ENCODE measurements around the gene GPR83.
"Not testable (repeated sequence)": the region's sequence is repeated elsewhere in the genome, so short reads cannot be mapped to it uniquely, and the experiment has no call there.

GPR83 gene

DNA sequence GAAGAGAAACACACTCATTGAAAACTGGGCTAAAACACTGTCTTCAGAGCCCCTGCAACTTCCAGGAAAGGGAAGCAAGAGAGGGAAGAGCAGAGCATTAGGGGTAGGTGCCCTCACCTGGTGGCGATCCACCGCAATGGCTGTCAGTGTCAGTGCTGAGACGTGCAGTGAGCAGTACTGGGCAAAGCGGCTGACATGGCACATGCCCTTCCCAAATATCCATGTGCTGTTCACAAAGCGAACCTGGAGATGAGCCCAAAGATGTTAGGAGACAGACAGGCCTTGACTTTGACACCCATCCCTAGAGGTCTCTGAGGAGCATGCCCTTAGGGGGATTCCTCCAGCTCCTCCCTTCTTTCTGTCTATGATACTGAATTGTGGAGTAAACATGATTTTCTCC lies 4.9 kb downstream of the GPR83 start:
- no peaks in the 10 kb centered on the region for H3K36me3 ChIP-seq
- TF ChIP-seq CTCF (IDR thresholded peaks at IDR 0.05; ENCODE audit: low read depth, low read length): no peak
- DNase-seq: no peak
- no peak overlapping the region for H3K4me3 ChIP-seq (ENCODE audit: low read depth, low read length)
- H3K4me1 ChIP-seq: no peaks in the 10 kb centered on the region
- H3K27me3 ChIP-seq: peaks cover 30% of the 10 kb centered on the region
- no peaks in the 10 kb centered on the region; the same call in 1 of the 2 replicates for H3K9me3 ChIP-seq

DNA sequence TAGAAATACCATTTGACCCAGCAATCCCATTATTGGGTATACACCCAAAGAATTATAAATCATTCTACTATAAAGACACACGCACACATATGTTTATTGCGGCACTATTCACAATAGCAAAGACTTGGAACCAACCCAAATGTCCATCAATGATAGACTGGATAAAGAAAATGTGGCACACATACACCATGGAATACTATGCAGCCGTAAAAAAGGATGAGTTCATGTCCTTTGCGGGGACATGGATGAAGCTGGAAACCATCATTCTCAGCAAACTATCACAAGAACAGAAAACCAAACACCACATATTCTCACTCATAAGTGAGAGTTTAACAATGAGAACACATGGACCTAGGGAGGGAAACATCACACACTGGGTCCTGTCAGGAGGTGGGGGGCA lies 9.3 kb downstream of the GPR83 start:
- H3K4me1 ChIP-seq; H3K36me3 ChIP-seq; H3K9me3 ChIP-seq; H3K4me3 ChIP-seq (ENCODE audit: low read depth, low read length); H3K27me3 ChIP-seq; DNase-seq: not testable (repeated sequence)

DNA sequence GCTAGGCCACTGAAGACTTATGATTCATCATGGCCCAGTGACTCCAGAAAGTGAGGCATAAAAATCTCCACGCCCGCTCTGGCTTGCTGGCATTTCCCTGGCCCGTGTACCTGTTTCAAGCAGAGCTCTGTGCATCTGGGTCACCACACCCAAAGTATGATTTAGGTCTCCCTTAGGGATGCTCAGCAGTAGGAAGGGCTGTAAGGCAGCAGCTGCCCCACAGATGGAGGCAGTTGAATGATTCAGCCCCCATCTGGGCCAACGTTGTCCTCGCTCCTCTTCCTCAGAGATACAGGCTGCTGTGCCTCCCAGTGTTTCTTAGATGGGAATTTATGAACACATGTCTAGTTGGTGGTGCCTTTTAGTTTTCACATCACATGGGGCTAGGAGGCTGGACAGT lies 21.6 kb downstream of the GPR83 start:
- H3K9me3 ChIP-seq: no peaks in the 10 kb centered on the region
- no peaks in the 10 kb centered on the region for H3K36me3 ChIP-seq
- no peak for TF ChIP-seq CTCF (IDR thresholded peaks at IDR 0.05; ENCODE audit: low read depth, low read length)
- peaks cover 3% of the 10 kb centered on the region; the same call in 1 of the 2 replicates for H3K27me3 ChIP-seq
- H3K4me3 ChIP-seq (ENCODE audit: low read depth, low read length): no peak overlapping the region
- DNase-seq: no peak
- H3K4me1 ChIP-seq: no peaks in the 10 kb centered on the region

- H3K36me3 ChIP-seq: no peaks in the 10 kb centered on the region
- H3K4me1 ChIP-seq: no peaks in the 10 kb centered on the region
- H3K4me3 ChIP-seq (ENCODE audit: low read depth, low read length): no peak overlapping the region
- DNase-seq: no peak
- TF ChIP-seq CTCF (IDR thresholded peaks at IDR 0.05; ENCODE audit: low read depth, low read length): no peak
- H3K27me3 ChIP-seq: 0 out of 2 replicates have a peak, but pooled peaks cover 3% of the 10 kb centered on the region
- H3K9me3 ChIP-seq: no peaks in the 10 kb centered on the region
Measured at GRCh38 chr11:94376841-94377240, 24.4 kb downstream of the GPR83 start.

DNA sequence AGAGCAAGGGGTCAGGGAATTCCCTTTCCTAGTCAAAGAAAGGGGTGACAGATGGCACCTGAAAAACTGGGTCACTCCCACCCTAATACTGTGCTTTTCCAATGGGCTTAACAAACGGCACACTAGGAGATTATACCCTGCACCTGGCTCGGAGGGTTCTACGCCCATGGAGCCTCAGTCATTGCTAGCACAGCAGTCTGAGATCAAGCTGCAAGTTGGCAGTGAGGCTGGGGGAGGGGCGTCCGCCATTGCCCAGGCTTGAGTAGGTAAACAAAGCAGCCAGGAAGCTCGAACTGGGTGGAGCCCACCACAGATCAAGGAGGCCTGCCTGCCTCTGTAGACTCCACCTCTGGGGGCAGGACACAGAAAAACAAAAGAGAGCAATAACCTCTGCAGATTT lies 30.6 kb downstream of the GPR83 start:
- not testable (repeated sequence) for H3K9me3 ChIP-seq

GRCh38 chr11:94350850-94351563 lies 50.2 kb downstream of the GPR83 start:
- H3K4me3 ChIP-seq (ENCODE audit: low read depth, low read length); H3K4me1 ChIP-seq; DNase-seq; H3K27me3 ChIP-seq; H3K9me3 ChIP-seq; H3K36me3 ChIP-seq: not testable (repeated sequence)

More for the DNA sequence above, 30.6 kb downstream of the GPR83 start:
- not testable (repeated sequence) for H3K4me3 ChIP-seq (ENCODE audit: low read depth, low read length); H3K27me3 ChIP-seq; DNase-seq; H3K4me1 ChIP-seq; H3K36me3 ChIP-seq

DNA sequence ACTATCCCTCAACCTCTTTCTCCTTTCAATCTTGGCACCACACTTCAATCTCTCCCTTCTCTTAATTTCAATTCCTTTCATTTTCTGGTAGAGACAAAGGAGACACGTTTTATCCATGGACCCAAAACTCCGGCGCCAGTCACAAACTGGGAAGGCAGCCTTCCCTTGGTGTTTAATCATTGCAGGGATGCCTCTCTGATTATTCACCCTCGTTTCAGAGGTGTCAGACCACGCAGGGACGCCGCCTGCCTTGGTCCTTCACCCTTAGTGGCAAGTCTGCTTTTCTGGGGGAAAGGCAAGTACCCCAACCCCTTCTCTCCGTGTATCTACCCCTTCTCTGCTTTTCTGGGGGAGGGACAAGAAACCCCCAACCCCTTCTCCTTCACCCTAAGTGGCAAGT lies 54.9 kb downstream of the GPR83 start:
- H3K9me3 ChIP-seq; H3K4me1 ChIP-seq; DNase-seq; H3K4me3 ChIP-seq (ENCODE audit: low read depth, low read length); H3K36me3 ChIP-seq; H3K27me3 ChIP-seq: not testable (repeated sequence)

DNA sequence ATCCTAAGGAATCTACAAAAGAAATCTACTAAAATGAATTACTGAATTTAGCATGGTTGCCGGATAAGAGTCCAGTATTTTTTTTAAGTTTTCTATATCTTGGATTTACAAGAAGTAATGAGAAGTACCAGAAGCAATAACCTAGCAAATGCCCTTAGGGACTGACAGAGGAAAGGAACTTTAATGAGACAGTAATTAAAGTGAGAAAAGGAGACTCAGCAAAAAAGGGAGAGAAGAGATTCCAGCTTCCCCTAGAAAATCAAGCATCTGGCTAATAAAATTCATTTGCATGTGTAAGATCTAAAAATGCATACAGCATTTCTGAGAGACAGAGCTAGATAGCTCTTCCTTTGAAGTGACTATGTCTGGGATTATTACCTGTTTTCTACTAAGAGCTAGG lies 57.7 kb downstream of the GPR83 start:
- H3K4me1 ChIP-seq: no peaks in the 10 kb centered on the region
- H3K36me3 ChIP-seq: no peaks in the 10 kb centered on the region
- DNase-seq: no peak
- no peaks in the 10 kb centered on the region for H3K9me3 ChIP-seq
- H3K27me3 ChIP-seq: peaks cover 6% of the 10 kb centered on the region; the same call in 1 of the 2 replicates
- no peak overlapping the region for H3K4me3 ChIP-seq (ENCODE audit: low read depth, low read length)
- no peak for TF ChIP-seq CTCF (IDR thresholded peaks at IDR 0.05; ENCODE audit: low read depth, low read length)

All from BE2C (cell line).